Stimulated activated CD4-positive, alpha-beta T cell treated with anti-CD3 and anti-CD28 coated beads, Interleukin-2, amount 100 ng/mL, for 48 hours (primary cell): Measurements from ENCODE around the gene CAVIN1.
"Not testable (repeated sequence)": the region's sequence is repeated elsewhere in the genome, so short reads cannot be mapped to it uniquely, and the experiment has no call there.

Experiments
- DNase-seq, 2 donors: peaks; one replicate each; pipeline ENCODE4 v3.0.0-alpha.2; 2020

Gene CAVIN1

GRCh38 chr17:42422958-42423712, at the start of gene CAVIN1:
Gene CAVIN1, minus strand, starts transcription at chr17:42423256. Its CDS starts 159 bp downstream, at chr17:42423097.
- peak in 1 of 2 donors; percentile 19 for DNase-seq

GRCh38 chr17:42467889-42468288, 44.8 kb upstream of the CAVIN1 start:
- no peak for DNase-seq

- no peak for DNase-seq
These were observed 40.9 kb upstream of the CAVIN1 start for GRCh38 chr17:42463976-42464400.

- no peak for DNase-seq
These were observed 37.3 kb upstream of the CAVIN1 start for GRCh38 chr17:42460371-42460770.

- no peak for DNase-seq
These were observed 36.8 kb upstream of the CAVIN1 start for GRCh38 chr17:42459801-42460281.

GRCh38 chr17:42459256-42459800, 36.3 kb upstream of the CAVIN1 start:
- DNase-seq: peak; percentile 15 to 44

GRCh38 chr17:42458497-42459255, 35.6 kb upstream of the CAVIN1 start, which contains the start of gene ATP6V0A1:
Gene ATP6V0A1, plus strand, starts transcription at chr17:42458878. Its CDS starts 2,017 bp downstream, at chr17:42460895.
- peak; percentile 92 to 93 for DNase-seq

- no peak for DNase-seq
These were observed 34.2 kb upstream of the CAVIN1 start for GRCh38 chr17:42457107-42457792.

- DNase-seq: no peak
These were observed 33.4 kb upstream of the CAVIN1 start for GRCh38 chr17:42456223-42457106.

GRCh38 chr17:42454987-42455386, 31.9 kb upstream of the CAVIN1 start:
- DNase-seq: not testable (repeated sequence)

GRCh38 chr17:42453439-42453838, 30.4 kb upstream of the CAVIN1 start:
- no peak for DNase-seq

GRCh38 chr17:42451270-42451669, 28.2 kb upstream of the CAVIN1 start:
- not testable (repeated sequence) for DNase-seq

GRCh38 chr17:42449838-42450237, 26.8 kb upstream of the CAVIN1 start:
- not testable (repeated sequence) for DNase-seq

- not testable (repeated sequence) for DNase-seq
These were observed 26.1 kb upstream of the CAVIN1 start for GRCh38 chr17:42449176-42449575.

- no peak for DNase-seq
These were observed 19.1 kb upstream of the CAVIN1 start for GRCh38 chr17:42442196-42442565.

GRCh38 chr17:42441371-42442195, 18.5 kb upstream of the CAVIN1 start:
- DNase-seq: no peak

GRCh38 chr17:42438600-42439567, 15.8 kb upstream of the CAVIN1 start:
- DNase-seq: peak; percentile 31 to 39

- DNase-seq: no peak
These were observed 13.3 kb upstream of the CAVIN1 start for GRCh38 chr17:42436391-42436790.

GRCh38 chr17:42431758-42432161, 8.7 kb upstream of the CAVIN1 start:
- DNase-seq: no peak
